ENCODE results near the gene CCNK.

Gene CCNK

DNA sequence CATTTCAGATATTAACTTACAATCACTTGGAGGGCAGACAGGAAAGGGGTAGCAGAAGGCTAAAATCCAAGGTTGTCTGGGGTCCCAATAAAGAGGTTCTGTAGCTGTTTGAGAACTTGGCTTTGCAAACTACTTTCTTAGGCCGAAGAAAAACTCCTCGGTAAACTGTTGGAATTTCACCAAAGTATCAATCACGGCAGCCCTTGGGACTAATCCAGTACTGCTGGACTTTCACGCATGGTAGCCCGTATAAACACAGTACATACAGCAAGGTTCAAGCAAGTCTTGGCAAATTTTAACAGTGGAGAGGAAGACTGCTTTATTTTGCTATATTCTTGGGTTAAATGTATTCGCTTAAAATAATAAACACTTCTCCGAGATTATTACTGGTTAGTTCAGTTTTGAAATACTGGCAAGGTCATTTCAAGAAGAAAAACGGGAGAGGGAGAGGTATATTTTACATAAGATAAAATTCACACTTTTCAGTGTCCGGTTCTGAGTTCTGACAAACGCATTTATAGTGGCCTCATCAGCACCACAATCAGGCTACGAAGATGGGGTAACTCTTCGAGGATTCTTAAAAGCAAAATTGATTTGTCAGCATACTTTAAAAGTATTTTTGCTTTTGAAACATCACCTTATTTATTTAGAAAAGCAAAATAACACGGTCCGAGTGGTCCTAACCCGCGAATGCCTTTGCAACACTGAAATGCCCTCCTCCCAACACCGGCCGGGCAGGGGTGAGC, 1.9 kb upstream of the CCNK start:
- no peak for ATAC-seq
- TF ChIP-seq CSDC2 (CRISPR knock-in tag; IDR thresholded peaks at IDR 0.05) (no peak), OSR1 (CRISPR knock-in tag; IDR thresholded peaks at IDR 0.05) (no peak), ZFP3 (CRISPR knock-in tag; IDR thresholded peaks at IDR 0.05) (no peak), TOX (CRISPR knock-in tag; IDR thresholded peaks at IDR 0.05; ENCODE audit: borderline replicate concordance) (no peak), ZFP30 (CRISPR knock-in tag; IDR thresholded peaks at IDR 0.05) (no peak), ZNF70 (CRISPR knock-in tag; IDR thresholded peaks at IDR 0.05) (no peak), BACH2 (CRISPR knock-in tag; IDR thresholded peaks at IDR 0.05; ENCODE audit: borderline replicate concordance) (no peak), ZC3H10 (CRISPR knock-in tag; IDR thresholded peaks at IDR 0.05) (no peak), ISL1 (CRISPR knock-in tag; IDR thresholded peaks at IDR 0.05) (no peak), PPARA (CRISPR knock-in tag; IDR thresholded peaks at IDR 0.05; ENCODE audit: borderline replicate concordance) (no peak), ARNTL (CRISPR knock-in tag; IDR thresholded peaks at IDR 0.05; ENCODE audit: borderline replicate concordance, low read depth) (no peak), TCF4 (CRISPR knock-in tag; IDR thresholded peaks at IDR 0.05; ENCODE audit: borderline replicate concordance) (no peak), ZNF565 (CRISPR knock-in tag; conservative IDR thresholded peaks at IDR 0.05; ENCODE audit: low read depth) (no peak)
- TF ChIP-seq, protein P1, sequence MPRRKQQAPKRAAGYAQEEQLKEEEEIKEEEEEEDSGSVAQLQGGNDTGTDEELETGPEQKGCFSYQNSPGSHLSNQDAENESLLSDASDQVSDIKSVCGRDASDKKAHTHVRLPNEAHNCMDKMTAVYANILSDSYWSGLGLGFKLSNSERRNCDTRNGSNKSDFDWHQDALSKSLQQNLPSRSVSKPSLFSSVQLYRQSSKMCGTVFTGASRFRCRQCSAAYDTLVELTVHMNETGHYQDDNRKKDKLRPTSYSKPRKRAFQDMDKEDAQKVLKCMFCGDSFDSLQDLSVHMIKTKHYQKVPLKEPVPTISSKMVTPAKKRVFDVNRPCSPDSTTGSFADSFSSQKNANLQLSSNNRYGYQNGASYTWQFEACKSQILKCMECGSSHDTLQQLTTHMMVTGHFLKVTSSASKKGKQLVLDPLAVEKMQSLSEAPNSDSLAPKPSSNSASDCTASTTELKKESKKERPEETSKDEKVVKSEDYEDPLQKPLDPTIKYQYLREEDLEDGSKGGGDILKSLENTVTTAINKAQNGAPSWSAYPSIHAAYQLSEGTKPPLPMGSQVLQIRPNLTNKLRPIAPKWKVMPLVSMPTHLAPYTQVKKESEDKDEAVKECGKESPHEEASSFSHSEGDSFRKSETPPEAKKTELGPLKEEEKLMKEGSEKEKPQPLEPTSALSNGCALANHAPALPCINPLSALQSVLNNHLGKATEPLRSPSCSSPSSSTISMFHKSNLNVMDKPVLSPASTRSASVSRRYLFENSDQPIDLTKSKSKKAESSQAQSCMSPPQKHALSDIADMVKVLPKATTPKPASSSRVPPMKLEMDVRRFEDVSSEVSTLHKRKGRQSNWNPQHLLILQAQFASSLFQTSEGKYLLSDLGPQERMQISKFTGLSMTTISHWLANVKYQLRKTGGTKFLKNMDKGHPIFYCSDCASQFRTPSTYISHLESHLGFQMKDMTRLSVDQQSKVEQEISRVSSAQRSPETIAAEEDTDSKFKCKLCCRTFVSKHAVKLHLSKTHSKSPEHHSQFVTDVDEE (CRISPR knock-in tag; IDR thresholded peaks at IDR 0.05), result no peak
- TF ChIP-seq, protein P2, sequence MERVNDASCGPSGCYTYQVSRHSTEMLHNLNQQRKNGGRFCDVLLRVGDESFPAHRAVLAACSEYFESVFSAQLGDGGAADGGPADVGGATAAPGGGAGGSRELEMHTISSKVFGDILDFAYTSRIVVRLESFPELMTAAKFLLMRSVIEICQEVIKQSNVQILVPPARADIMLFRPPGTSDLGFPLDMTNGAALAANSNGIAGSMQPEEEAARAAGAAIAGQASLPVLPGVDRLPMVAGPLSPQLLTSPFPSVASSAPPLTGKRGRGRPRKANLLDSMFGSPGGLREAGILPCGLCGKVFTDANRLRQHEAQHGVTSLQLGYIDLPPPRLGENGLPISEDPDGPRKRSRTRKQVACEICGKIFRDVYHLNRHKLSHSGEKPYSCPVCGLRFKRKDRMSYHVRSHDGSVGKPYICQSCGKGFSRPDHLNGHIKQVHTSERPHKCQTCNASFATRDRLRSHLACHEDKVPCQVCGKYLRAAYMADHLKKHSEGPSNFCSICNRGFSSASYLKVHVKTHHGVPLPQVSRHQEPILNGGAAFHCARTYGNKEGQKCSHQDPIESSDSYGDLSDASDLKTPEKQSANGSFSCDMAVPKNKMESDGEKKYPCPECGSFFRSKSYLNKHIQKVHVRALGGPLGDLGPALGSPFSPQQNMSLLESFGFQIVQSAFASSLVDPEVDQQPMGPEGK (CRISPR knock-in tag; IDR thresholded peaks at IDR 0.05; ENCODE audit: borderline replicate concordance), result no peak
- TF ChIP-seq, protein P3, sequence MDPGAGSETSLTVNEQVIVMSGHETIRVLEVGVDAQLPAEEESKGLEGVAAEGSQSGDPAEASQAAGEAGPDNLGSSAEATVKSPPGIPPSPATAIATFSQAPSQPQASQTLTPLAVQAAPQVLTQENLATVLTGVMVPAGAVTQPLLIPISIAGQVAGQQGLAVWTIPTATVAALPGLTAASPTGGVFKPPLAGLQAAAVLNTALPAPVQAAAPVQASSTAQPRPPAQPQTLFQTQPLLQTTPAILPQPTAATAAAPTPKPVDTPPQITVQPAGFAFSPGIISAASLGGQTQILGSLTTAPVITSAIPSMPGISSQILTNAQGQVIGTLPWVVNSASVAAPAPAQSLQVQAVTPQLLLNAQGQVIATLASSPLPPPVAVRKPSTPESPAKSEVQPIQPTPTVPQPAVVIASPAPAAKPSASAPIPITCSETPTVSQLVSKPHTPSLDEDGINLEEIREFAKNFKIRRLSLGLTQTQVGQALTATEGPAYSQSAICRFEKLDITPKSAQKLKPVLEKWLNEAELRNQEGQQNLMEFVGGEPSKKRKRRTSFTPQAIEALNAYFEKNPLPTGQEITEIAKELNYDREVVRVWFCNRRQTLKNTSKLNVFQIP (CRISPR knock-in tag; IDR thresholded peaks at IDR 0.05; ENCODE audit: borderline replicate concordance, low read depth), result no peak
- TF ChIP-seq, protein P4, sequence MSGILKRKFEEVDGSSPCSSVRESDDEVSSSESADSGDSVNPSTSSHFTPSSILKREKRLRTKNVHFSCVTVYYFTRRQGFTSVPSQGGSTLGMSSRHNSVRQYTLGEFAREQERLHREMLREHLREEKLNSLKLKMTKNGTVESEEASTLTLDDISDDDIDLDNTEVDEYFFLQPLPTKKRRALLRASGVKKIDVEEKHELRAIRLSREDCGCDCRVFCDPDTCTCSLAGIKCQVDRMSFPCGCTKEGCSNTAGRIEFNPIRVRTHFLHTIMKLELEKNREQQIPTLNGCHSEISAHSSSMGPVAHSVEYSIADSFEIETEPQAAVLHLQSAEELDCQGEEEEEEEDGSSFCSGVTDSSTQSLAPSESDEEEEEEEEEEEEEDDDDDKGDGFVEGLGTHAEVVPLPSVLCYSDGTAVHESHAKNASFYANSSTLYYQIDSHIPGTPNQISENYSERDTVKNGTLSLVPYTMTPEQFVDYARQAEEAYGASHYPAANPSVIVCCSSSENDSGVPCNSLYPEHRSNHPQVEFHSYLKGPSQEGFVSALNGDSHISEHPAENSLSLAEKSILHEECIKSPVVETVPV (CRISPR knock-in tag; IDR thresholded peaks at IDR 0.05), result no peak

DNA sequence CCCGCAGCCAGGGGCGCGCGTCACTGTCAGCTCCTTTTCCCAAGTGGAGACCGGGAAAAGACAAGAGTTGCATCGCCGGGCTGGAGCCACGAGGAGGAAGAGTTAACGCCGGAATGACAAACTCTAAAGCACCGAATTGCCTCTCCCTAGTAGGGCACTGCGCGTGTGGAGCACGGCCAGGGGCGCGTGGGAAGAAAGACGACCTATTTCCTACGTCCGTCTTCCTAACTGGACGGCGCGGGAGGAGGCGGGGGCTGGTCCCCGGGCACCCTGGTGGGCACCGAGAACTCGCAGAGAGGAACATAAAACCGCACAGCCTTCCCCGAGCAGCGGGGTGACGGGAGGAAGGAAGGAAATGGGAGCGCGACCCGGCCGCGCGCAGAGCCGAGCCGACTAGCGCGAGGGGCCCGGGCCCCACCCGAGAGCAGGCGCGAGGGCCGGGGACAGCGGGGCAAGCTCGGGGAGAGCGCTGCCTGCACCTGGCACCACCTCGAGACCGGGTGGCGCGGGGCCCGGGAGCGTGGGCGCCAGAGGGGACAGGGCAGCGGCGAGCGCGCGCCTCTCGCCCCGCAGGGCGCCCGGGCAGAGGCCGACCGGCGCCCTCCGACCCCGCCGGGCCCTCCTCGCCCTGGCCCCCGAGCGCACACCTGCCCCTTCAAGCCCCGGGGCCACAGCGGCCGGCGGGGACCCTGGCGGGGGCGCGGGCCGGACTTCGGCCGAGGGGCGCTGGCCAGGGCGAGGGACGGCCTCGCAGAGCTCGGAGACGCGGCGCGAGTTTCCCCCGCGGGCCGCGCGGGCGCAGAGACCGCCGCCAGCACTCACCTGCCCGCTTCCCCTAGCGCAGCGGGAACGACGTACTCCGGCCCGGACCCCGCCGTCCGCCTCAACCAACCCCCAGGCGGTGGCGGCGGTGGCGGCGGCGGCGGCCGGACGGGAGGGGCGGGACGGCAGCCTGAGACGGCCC, 1.0 kb upstream of the CCNK start, which contains the start of gene SETD3:
TSS of gene SETD3 (minus strand) at position 954 of the 964 bp plus-strand sequence. CDS start 15,054 bp downstream, outside the sequence.
- TF ChIP-seq, protein P1 (CRISPR knock-in tag; IDR thresholded peaks at IDR 0.05), result no peak
- TF ChIP-seq, protein P2 (CRISPR knock-in tag; IDR thresholded peaks at IDR 0.05; ENCODE audit: borderline replicate concordance), result no peak
- TF ChIP-seq ZC3H10 (CRISPR knock-in tag; IDR thresholded peaks at IDR 0.05), result no peak
- TF ChIP-seq ZFP3 (CRISPR knock-in tag; IDR thresholded peaks at IDR 0.05), result no peak
- no peak for TF ChIP-seq ZNF70 (CRISPR knock-in tag; IDR thresholded peaks at IDR 0.05)
- TF ChIP-seq SNAI2 (CRISPR knock-in tag; IDR thresholded peaks at IDR 0.05), result no peak
- TF ChIP-seq BACH2 (CRISPR knock-in tag; IDR thresholded peaks at IDR 0.05; ENCODE audit: borderline replicate concordance), result no peak
- TF ChIP-seq RARB (CRISPR knock-in tag; IDR thresholded peaks at IDR 0.05), result no peak
- TF ChIP-seq TOX (CRISPR knock-in tag; IDR thresholded peaks at IDR 0.05; ENCODE audit: borderline replicate concordance), result no peak
- TF ChIP-seq OSR1 (CRISPR knock-in tag; IDR thresholded peaks at IDR 0.05), result no peak
- ATAC-seq, result peak; percentile 3

Measured in SK-N-SH treated with all-trans-retinoic acid at 6 μM for 48 hours (cell line).